ENCODE results near the gene RAB21.

DNA sequence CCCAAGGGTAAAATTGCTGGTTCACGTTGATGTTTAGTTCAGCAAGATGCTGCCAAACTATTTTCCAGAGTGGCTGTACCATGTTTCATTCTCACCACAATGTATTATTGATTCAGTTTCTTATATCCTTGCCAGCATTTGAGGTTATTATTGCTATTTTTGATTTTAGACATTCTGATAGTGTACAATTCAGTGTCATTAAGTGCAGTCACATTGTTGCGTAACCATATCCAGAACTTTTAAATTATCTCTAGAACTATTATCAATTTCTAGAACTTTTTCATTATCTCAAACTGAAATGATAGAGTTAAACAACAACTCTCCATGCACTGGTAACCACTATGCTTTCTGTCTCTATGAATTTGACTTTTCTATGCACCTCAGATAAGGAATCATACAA, 74.2 kb downstream of the RAB21 start:
- TF ChIP-seq, protein P1, sequence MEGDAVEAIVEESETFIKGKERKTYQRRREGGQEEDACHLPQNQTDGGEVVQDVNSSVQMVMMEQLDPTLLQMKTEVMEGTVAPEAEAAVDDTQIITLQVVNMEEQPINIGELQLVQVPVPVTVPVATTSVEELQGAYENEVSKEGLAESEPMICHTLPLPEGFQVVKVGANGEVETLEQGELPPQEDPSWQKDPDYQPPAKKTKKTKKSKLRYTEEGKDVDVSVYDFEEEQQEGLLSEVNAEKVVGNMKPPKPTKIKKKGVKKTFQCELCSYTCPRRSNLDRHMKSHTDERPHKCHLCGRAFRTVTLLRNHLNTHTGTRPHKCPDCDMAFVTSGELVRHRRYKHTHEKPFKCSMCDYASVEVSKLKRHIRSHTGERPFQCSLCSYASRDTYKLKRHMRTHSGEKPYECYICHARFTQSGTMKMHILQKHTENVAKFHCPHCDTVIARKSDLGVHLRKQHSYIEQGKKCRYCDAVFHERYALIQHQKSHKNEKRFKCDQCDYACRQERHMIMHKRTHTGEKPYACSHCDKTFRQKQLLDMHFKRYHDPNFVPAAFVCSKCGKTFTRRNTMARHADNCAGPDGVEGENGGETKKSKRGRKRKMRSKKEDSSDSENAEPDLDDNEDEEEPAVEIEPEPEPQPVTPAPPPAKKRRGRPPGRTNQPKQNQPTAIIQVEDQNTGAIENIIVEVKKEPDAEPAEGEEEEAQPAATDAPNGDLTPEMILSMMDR (IDR thresholded peaks at IDR 0.05): no peak
- TF ChIP-seq EZH2 (IDR thresholded peaks at IDR 0.05): no peak

All from neural progenitor cell (in vitro differentiated cells).